Stimulated activated CD8-positive, alpha-beta memory T cell treated with anti-CD3 and anti-CD28 coated beads, Interleukin-4, amount 100 ng/mL, for 24 hours (primary cell): ENCODE measurements around the gene KRTAP5-4.
A peak's percentile ranks its signal among the peaks of the same experiment; 100 is the strongest.

ENCODE experiments used
- DNase-seq: peaks from one replicate; pipeline ENCODE4 v3.0.0-alpha.2; 2020; ENCODE audit warnings: low read depth

The KRTAP5-4 gene

GRCh38 chr11:1572197-1573076 is 49.5 kb downstream of the KRTAP5-4 start, which contains the start of gene DUSP8:
Gene DUSP8, minus strand, starts transcription at chr11:1572271. Its CDS starts 6,445 bp downstream, at chr11:1565826.
- peak; percentile 86 for DNase-seq

GRCh38 chr11:1571760-1572196 is 50.2 kb downstream of the KRTAP5-4 start:
- no peak for DNase-seq
